GM10266 (cell line): ENCODE measurements around the gene MLPH.

ENCODE experiments used
- DNase-seq: peaks from one replicate; pipeline ENCODE4 v3.0.0; 2012; ENCODE audit errors: extremely low spot score
- CTCF ChIP-seq: IDR thresholded peaks from 2 replicates; pipeline ENCODE4 v1.5.1; 2012; ENCODE audit warnings: mild to moderate bottlenecking, low read depth; ENCODE audit not compliant: control insufficient read depth, insufficient read depth; ENCODE audit errors: missing control alignments

MLPH gene

GRCh38 chr2:237469849-237470248, 17.2 kb upstream of the MLPH start:
- no peak for TF ChIP-seq CTCF
- no peak for DNase-seq

GRCh38 chr2:237470914-237471313, 16.1 kb upstream of the MLPH start:
- no peak for DNase-seq
- TF ChIP-seq CTCF: no peak

GRCh38 chr2:237471438-237472186, 15.4 kb upstream of the MLPH start:
- TF ChIP-seq CTCF: peak; percentile 43
- peak; percentile 51 for DNase-seq

GRCh38 chr2:237472187-237472712, 14.8 kb upstream of the MLPH start:
- DNase-seq: no peak
- no peak for TF ChIP-seq CTCF

- no peak for TF ChIP-seq CTCF
- DNase-seq: no peak
Observed at GRCh38 chr2:237472909-237473877, 13.9 kb upstream of the MLPH start.

- no peak for TF ChIP-seq CTCF
- DNase-seq: no peak
Observed at GRCh38 chr2:237473878-237474441, 13.1 kb upstream of the MLPH start.
